GM20431 (cell line): ENCODE results near the gene GMPPA.

Experiments used
- in situ Hi-C: fragments of 300-500 bp; cut with MseI, MboI; formaldehyde crosslinking; loops from one replicate; pipeline ENCODE4 v1.15.0; 2020; ENCODE audit warnings: low sequenced_read_pairs; ENCODE audit not compliant: unreplicated experiment

Gene GMPPA

GRCh38 chr2:219498280-219499057 lies at the start of gene GMPPA:
Gene GMPPA, plus strand, starts transcription at chr2:219498891. Its CDS starts 1,085 bp downstream, at chr2:219499976.
- in situ Hi-C loops, result no loop called here

- in situ Hi-C loops, result no loop called here
Measured at GRCh38 chr2:219449609-219450008, 49.1 kb upstream of the GMPPA start.

- in situ Hi-C loops, result no loop called here
Measured at GRCh38 chr2:219451661-219452360, 46.9 kb upstream of the GMPPA start.

- in situ Hi-C loops, result no loop called here
Measured at GRCh38 chr2:219452361-219453317, 46.1 kb upstream of the GMPPA start.

GRCh38 chr2:219453671-219454590 lies 44.8 kb upstream of the GMPPA start:
- in situ Hi-C loops, result no loop called here

- in situ Hi-C loops, result no loop called here
Measured at GRCh38 chr2:219455581-219455980, 43.1 kb upstream of the GMPPA start.

- in situ Hi-C loops, result no loop called here
Measured at GRCh38 chr2:219457784-219458369, 40.8 kb upstream of the GMPPA start.

- in situ Hi-C loops, result no loop called here
Measured at GRCh38 chr2:219458996-219459395, 39.7 kb upstream of the GMPPA start.

GRCh38 chr2:219459460-219460311 lies 39.0 kb upstream of the GMPPA start:
- in situ Hi-C loops, result no loop called here

- in situ Hi-C loops, result no loop called here
Measured at GRCh38 chr2:219460424-219460926, 38.2 kb upstream of the GMPPA start.

- in situ Hi-C loops, result no loop called here
Measured at GRCh38 chr2:219461047-219461514, 37.6 kb upstream of the GMPPA start.

GRCh38 chr2:219461669-219462068 lies 37.0 kb upstream of the GMPPA start:
- in situ Hi-C loops, result no loop called here

- in situ Hi-C loops, result no loop called here
Measured at GRCh38 chr2:219462349-219462748, 36.3 kb upstream of the GMPPA start.

GRCh38 chr2:219464286-219465032 lies 34.2 kb upstream of the GMPPA start:
- in situ Hi-C loops, result no loop called here

- in situ Hi-C loops, result no loop called here
Measured at GRCh38 chr2:219465659-219466561, 32.8 kb upstream of the GMPPA start.
